WTC11 (cell line): Measurements from ENCODE around the gene SUN2. TPM values are rescaled to one million over a fixed set of nuclear protein-coding genes. Genes with fewer than 3 reads are reported as not detected.

ENCODE experiments used
- E2F1 ChIP-seq: sonication (generic); formaldehyde crosslinking; IDR thresholded peaks from 2 replicates; pipeline ENCODE4 v1.8.0; 2022; ENCODE audit warnings: mild to moderate bottlenecking, missing genetic modification reagents
- ELF4 ChIP-seq: sonication (generic); formaldehyde crosslinking; IDR thresholded peaks from 2 replicates; pipeline ENCODE4 v1.8.1; 2022; ENCODE audit warnings: low read depth, mild to moderate bottlenecking, moderate library complexity, missing genetic modification reagents
- ETV6 ChIP-seq: sonication (generic); formaldehyde crosslinking; IDR thresholded peaks from 2 replicates; pipeline ENCODE4 v1.8.1; 2022; ENCODE audit warnings: mild to moderate bottlenecking, missing genetic modification reagents
- FOXK1 ChIP-seq: sonication (generic); formaldehyde crosslinking; IDR thresholded peaks from 2 replicates; pipeline ENCODE4 v1.8.0; 2022; ENCODE audit warnings: mild to moderate bottlenecking, moderate library complexity, missing genetic modification reagents
- GABPB1 ChIP-seq: sonication (generic); formaldehyde crosslinking; IDR thresholded peaks from 2 replicates; pipeline ENCODE4 v1.8.1; 2023; ENCODE audit warnings: mild to moderate bottlenecking, missing genetic modification reagents
- GRHL2 ChIP-seq: fragments of 250-450 bp; sonication (Bioruptor Pico); IDR thresholded peaks from 2 replicates; pipeline ENCODE4 v1.8.0; 2022; ENCODE audit warnings: mild to moderate bottlenecking, moderate library complexity; ENCODE audit not compliant: insufficient replicate concordance, severe bottlenecking
- MXD4 ChIP-seq: fragments of 250-450 bp; sonication (Bioruptor Pico); IDR thresholded peaks from 2 replicates; pipeline ENCODE4 v1.8.0; 2021; ENCODE audit warnings: mild to moderate bottlenecking, moderate library complexity, borderline replicate concordance
- NFYB ChIP-seq: sonication (generic); formaldehyde crosslinking; conservative IDR thresholded peaks from 2 replicates; pipeline ENCODE4 v1.8.0; 2022; ENCODE audit warnings: low read depth, missing genetic modification reagents
- NR1H2 ChIP-seq: sonication (generic); formaldehyde crosslinking; IDR thresholded peaks from 2 replicates; pipeline ENCODE4 v1.9.0; 2021; ENCODE audit warnings: mild to moderate bottlenecking, moderate library complexity, missing genetic modification reagents
- RELA ChIP-seq: sonication (generic); formaldehyde crosslinking; IDR thresholded peaks from 2 replicates; pipeline ENCODE4 v1.8.1; 2022; ENCODE audit warnings: missing genetic modification reagents, mild to moderate bottlenecking, borderline replicate concordance
- TCF7 ChIP-seq: sonication (generic); formaldehyde crosslinking; IDR thresholded peaks from 2 replicates; pipeline ENCODE4 v1.8.0; 2022; ENCODE audit warnings: mild to moderate bottlenecking, low read depth, missing genetic modification reagents, moderate library complexity
- TEAD4 ChIP-seq: sonication (generic); formaldehyde crosslinking; IDR thresholded peaks from 2 replicates; pipeline ENCODE4 v1.8.0; 2022; ENCODE audit warnings: mild to moderate bottlenecking, missing genetic modification reagents
- TP53 ChIP-seq: sonication (generic); formaldehyde crosslinking; IDR thresholded peaks from 2 replicates; pipeline ENCODE4 v1.8.1; 2023; ENCODE audit warnings: mild to moderate bottlenecking, missing genetic modification reagents
- ZBTB43 ChIP-seq: sonication (generic); formaldehyde crosslinking; IDR thresholded peaks from 2 replicates; pipeline ENCODE4 v1.8.1; 2023; ENCODE audit warnings: mild to moderate bottlenecking, missing genetic modification reagents
- ZNF121 ChIP-seq: sonication (generic); formaldehyde crosslinking; IDR thresholded peaks from 2 replicates; pipeline ENCODE4 v1.8.0; 2023; ENCODE audit warnings: missing genetic modification reagents
- ZNF219 ChIP-seq: sonication (generic); formaldehyde crosslinking; IDR thresholded peaks from 2 replicates; pipeline ENCODE4 v1.8.0; 2023; ENCODE audit warnings: missing genetic modification reagents, mild to moderate bottlenecking, borderline replicate concordance
- ZNF671 ChIP-seq: fragments of 250-450 bp; sonication (Bioruptor Pico); IDR thresholded peaks from 2 replicates; pipeline ENCODE4 v1.8.0; 2021; ENCODE audit warnings: mild to moderate bottlenecking
- total RNA-seq: library from RNA; stranded (reverse); gene quantifications from 3 replicates; pipeline ENCODE4 v1.2.3, GENCODE V29; 2021
- TF ChIP-seq, protein P1 (sequence below): fragments of 200-600 bp; IDR thresholded peaks from 2 replicates; pipeline ENCODE4 v1.8.0; 2022; ENCODE audit warnings: antibody characterized with exemption
- TF ChIP-seq, protein P2 (sequence below): fragments of 250-450 bp; sonication (Bioruptor Pico); IDR thresholded peaks from 2 replicates; pipeline ENCODE4 v1.9.0; 2021; ENCODE audit warnings: mild to moderate bottlenecking, borderline replicate concordance
- TF ChIP-seq, protein P3 (sequence below): fragments of 250-450 bp; sonication (Bioruptor Pico); IDR thresholded peaks from 2 replicates; pipeline ENCODE4 v2.1.2; 2022; ENCODE audit warnings: mild to moderate bottlenecking, moderate library complexity
- TF ChIP-seq, protein P4 (sequence below): sonication (generic); formaldehyde crosslinking; IDR thresholded peaks from 2 replicates; pipeline ENCODE4 v1.8.0; 2023; ENCODE audit warnings: mild to moderate bottlenecking, missing genetic modification reagents

SUN2 gene
- total RNA-seq, 1 experiment from 2014 or later: 30.1 TPM

DNA sequence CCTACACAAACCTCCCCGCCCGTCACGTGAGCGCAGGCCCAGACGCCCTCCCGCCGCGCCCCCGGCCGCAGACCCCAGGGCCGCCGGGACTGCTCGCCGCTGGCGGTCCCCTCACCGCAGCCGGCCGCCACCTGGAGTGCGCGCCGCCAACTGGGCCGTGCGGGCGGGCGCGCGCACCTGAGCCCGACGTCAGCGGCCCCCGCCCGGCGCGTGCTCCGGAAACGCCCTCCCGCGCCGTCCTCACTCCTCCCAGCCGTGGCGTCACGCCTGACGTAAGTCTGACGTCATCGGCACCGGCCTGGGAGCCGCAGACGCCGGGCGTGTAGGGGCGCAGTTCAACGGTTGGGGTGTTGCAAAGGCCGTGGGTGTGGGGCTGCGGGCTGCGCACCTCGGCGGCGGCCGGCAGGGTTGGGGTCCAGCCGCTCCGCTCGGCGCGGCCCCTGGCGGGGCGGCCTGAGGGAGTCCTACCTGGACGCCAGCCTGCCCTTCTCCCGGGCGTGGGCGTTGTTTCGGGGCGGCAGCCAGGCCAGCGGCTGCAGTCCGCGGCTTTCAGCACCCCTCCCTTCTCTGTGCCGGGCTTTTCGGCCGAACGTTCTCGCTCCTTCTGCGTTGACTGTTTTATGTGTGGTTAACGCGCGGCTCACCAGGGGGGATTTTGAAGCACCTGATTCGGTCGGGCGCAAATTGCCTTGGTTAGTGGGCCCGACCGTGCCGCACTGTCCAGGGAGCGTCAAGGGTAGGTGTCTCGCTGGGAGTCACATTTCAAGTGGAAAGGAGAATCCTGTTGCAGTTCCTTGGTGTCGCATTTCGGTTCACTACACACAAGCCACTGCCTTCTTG, 54.8 kb downstream of the SUN2 start, which contains the start of gene JOSD1 (continued):
- TF ChIP-seq ZNF121 (CRISPR knock-in tag) (no peak), RELA (CRISPR knock-in tag) (no peak), TEAD4 (CRISPR knock-in tag) (no peak), TCF7 (peak; percentile 59; the same call in 1 of the 2 replicates), NR1H2 (CRISPR knock-in tag) (no peak), ETV6 (peak; percentile 87), ZBTB43 (CRISPR knock-in tag) (0 out of 2 replicates have a peak, but pooled peaks have one; percentile 53), ZNF219 (CRISPR knock-in tag) (0 out of 2 replicates have a peak, but pooled peaks have one; percentile 32), E2F1 (CRISPR knock-in tag) (no peak), ZNF671 (CRISPR knock-in tag) (no peak), NFYB (0 out of 2 replicates have a peak, but pooled peaks have one; percentile 26), ELF4 (CRISPR knock-in tag) (peak; percentile 27; the same call in 1 of the 2 replicates), TP53 (CRISPR knock-in tag) (peak; percentile 82; the same call in 1 of the 2 replicates), GABPB1 (CRISPR knock-in tag) (peak; percentile 64), GRHL2 (CRISPR knock-in tag) (no peak), MXD4 (no peak), FOXK1 (CRISPR knock-in tag) (peak; percentile 92)
- TF ChIP-seq, protein P1, sequence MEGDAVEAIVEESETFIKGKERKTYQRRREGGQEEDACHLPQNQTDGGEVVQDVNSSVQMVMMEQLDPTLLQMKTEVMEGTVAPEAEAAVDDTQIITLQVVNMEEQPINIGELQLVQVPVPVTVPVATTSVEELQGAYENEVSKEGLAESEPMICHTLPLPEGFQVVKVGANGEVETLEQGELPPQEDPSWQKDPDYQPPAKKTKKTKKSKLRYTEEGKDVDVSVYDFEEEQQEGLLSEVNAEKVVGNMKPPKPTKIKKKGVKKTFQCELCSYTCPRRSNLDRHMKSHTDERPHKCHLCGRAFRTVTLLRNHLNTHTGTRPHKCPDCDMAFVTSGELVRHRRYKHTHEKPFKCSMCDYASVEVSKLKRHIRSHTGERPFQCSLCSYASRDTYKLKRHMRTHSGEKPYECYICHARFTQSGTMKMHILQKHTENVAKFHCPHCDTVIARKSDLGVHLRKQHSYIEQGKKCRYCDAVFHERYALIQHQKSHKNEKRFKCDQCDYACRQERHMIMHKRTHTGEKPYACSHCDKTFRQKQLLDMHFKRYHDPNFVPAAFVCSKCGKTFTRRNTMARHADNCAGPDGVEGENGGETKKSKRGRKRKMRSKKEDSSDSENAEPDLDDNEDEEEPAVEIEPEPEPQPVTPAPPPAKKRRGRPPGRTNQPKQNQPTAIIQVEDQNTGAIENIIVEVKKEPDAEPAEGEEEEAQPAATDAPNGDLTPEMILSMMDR: no peak
- TF ChIP-seq, protein P2, sequence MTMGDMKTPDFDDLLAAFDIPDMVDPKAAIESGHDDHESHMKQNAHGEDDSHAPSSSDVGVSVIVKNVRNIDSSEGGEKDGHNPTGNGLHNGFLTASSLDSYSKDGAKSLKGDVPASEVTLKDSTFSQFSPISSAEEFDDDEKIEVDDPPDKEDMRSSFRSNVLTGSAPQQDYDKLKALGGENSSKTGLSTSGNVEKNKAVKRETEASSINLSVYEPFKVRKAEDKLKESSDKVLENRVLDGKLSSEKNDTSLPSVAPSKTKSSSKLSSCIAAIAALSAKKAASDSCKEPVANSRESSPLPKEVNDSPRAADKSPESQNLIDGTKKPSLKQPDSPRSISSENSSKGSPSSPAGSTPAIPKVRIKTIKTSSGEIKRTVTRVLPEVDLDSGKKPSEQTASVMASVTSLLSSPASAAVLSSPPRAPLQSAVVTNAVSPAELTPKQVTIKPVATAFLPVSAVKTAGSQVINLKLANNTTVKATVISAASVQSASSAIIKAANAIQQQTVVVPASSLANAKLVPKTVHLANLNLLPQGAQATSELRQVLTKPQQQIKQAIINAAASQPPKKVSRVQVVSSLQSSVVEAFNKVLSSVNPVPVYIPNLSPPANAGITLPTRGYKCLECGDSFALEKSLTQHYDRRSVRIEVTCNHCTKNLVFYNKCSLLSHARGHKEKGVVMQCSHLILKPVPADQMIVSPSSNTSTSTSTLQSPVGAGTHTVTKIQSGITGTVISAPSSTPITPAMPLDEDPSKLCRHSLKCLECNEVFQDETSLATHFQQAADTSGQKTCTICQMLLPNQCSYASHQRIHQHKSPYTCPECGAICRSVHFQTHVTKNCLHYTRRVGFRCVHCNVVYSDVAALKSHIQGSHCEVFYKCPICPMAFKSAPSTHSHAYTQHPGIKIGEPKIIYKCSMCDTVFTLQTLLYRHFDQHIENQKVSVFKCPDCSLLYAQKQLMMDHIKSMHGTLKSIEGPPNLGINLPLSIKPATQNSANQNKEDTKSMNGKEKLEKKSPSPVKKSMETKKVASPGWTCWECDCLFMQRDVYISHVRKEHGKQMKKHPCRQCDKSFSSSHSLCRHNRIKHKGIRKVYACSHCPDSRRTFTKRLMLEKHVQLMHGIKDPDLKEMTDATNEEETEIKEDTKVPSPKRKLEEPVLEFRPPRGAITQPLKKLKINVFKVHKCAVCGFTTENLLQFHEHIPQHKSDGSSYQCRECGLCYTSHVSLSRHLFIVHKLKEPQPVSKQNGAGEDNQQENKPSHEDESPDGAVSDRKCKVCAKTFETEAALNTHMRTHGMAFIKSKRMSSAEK (CRISPR knock-in tag): no peak
- TF ChIP-seq, protein P3, sequence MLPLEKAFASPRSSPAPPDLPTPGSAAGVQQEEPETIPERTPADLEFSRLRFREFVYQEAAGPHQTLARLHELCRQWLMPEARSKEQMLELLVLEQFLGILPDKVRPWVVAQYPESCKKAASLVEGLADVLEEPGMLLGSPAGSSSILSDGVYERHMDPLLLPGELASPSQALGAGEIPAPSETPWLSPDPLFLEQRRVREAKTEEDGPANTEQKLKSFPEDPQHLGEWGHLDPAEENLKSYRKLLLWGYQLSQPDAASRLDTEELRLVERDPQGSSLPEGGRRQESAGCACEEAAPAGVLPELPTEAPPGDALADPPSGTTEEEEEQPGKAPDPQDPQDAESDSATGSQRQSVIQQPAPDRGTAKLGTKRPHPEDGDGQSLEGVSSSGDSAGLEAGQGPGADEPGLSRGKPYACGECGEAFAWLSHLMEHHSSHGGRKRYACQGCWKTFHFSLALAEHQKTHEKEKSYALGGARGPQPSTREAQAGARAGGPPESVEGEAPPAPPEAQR (CRISPR knock-in tag): no peak
- TF ChIP-seq, protein P4, sequence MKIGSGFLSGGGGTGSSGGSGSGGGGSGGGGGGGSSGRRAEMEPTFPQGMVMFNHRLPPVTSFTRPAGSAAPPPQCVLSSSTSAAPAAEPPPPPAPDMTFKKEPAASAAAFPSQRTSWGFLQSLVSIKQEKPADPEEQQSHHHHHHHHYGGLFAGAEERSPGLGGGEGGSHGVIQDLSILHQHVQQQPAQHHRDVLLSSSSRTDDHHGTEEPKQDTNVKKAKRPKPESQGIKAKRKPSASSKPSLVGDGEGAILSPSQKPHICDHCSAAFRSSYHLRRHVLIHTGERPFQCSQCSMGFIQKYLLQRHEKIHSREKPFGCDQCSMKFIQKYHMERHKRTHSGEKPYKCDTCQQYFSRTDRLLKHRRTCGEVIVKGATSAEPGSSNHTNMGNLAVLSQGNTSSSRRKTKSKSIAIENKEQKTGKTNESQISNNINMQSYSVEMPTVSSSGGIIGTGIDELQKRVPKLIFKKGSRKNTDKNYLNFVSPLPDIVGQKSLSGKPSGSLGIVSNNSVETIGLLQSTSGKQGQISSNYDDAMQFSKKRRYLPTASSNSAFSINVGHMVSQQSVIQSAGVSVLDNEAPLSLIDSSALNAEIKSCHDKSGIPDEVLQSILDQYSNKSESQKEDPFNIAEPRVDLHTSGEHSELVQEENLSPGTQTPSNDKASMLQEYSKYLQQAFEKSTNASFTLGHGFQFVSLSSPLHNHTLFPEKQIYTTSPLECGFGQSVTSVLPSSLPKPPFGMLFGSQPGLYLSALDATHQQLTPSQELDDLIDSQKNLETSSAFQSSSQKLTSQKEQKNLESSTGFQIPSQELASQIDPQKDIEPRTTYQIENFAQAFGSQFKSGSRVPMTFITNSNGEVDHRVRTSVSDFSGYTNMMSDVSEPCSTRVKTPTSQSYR (CRISPR knock-in tag): no peak
